ENCODE data around the gene HEPN1.

Gene HEPN1

DNA sequence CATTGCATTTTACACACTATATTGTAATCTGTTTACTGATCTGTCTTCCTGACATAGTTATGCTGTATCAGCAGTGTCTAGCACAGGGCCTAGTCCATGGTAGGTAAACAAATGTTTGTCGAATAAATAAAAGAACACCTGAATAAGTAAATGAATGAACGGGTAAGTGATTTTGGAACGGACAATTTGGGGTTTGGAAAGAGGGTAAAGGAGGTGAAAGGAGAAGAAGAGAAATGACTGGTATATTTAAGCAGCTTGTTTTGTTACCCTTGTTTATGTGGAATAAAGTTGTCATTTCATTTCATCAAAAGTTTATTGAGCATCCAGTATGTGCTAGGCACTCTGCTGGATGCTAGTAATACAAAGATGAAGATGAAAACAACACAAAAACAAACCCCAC lies at the start of gene HEPN1:
TSS of gene HEPN1 (plus strand) at position 301 of the 400 bp plus-strand sequence.
- DNase-seq, result no peak

DNA sequence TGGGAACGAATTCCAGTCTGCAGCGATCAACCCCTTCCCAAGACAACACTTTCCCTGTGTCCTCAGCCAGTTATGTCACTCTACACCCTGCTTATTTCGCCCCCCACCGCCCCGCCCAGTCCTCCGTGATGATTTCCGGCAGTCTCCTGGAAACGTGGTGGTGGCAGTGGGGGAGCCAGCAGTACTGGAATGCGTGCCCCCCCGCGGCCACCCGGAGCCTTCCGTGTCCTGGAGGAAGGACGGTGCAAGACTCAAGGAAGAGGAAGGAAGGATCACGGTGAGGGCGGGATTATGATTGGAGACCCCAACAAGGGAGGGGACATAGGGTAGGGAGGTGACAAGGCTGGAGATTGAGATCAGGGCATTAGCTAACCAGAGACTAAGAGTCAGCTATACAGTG lies 49.7 kb upstream of the HEPN1 start:
- no peak for DNase-seq

DNA sequence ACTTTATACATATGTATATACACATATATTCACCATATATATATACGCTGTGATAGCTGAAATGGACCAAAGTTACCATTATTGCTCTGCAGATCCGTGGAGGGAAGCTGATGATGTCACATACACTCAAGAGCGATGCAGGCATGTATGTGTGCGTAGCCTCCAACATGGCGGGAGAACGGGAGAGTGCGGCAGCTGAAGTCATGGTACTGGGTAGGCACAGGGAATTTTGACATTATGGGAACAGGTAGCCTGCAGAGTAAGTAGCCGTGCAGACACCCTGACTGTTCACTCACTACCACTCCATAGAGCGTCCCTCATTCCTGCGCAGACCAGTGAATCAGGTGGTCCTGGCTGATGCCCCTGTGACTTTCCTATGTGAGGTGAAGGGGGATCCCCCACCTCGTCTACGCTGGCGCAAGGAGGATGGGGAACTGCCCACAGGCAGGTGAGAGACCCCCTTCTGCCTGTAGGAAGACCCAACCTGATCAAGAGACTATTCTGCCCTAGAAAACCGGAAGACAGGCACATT lies 49.1 kb upstream of the HEPN1 start:
- no peak for DNase-seq

DNA sequence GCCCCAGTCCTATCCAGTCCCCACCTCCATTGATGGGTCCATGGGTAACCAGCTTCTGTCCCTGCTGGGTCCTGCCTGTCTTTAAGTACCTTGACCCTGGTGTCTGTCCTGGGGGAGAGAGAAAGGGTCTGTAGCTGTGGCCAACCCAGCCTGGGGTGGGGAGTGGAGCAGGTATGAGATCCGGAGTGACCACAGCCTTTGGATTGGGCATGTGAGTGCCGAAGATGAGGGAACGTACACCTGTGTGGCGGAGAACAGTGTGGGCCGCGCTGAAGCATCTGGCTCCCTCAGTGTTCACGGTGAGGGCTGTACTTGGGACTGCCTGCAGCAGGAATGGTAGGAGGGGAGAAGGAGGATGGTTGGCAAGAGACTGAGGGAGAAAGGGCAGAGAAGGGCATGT lies 48.6 kb upstream of the HEPN1 start:
- no peak for DNase-seq

DNA sequence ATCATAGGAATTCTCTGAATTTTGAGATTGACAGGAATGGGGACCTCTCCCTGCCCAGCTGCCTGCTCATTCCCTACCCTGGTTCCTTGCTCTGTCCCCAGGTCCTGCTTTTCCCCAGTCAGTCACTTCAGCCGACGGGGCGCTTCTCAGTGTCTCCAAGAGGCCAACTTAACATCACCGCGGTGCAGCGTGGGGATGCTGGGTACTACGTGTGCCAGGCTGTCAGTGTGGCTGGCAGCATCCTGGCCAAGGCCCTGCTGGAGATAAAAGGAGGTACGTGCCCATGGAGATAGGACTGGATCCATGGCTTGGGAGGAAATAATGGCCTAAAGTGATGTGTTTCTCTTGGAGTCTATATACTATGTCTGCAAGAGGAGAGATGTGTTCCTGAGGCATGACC lies 46.8 kb upstream of the HEPN1 start:
- no peak for DNase-seq

DNA sequence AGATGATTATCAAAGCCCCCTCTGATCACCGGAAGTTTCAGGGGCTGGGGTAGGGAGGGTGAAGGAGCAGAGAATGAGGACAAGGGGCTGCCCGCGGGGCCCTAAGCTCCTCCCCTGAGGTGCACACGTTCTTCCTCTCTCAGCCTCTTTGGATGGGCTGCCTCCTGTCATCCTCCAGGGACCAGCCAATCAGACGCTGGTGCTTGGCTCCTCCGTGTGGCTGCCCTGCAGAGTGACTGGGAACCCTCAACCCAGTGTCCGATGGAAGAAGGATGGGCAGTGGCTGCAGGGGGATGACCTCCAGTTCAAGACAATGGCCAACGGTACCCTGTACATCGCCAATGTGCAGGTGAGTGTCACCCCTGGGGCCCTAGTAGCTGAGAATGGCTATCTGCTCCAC lies 46.3 kb upstream of the HEPN1 start:
- DNase-seq, result no peak

DNA sequence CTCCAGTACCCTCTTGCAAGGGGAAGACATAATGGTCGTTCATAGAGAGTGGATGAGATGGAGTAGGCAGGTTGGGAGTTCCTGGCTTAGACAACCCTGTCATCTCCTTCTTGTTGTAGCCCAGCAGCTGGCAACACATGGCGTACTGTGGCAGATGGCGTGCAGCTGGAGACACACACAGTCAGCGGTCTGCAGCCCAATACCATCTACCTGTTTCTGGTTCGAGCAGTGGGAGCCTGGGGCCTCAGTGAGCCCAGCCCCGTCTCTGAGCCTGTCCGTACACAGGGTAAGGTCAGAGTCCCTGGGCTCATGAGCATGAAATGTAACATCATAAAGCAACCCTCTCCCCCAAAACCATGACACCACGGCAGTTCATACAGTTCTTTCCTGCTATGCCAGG lies 45.1 kb upstream of the HEPN1 start:
- peak in 1 of 2 experiments; percentile 67 for DNase-seq

DNA sequence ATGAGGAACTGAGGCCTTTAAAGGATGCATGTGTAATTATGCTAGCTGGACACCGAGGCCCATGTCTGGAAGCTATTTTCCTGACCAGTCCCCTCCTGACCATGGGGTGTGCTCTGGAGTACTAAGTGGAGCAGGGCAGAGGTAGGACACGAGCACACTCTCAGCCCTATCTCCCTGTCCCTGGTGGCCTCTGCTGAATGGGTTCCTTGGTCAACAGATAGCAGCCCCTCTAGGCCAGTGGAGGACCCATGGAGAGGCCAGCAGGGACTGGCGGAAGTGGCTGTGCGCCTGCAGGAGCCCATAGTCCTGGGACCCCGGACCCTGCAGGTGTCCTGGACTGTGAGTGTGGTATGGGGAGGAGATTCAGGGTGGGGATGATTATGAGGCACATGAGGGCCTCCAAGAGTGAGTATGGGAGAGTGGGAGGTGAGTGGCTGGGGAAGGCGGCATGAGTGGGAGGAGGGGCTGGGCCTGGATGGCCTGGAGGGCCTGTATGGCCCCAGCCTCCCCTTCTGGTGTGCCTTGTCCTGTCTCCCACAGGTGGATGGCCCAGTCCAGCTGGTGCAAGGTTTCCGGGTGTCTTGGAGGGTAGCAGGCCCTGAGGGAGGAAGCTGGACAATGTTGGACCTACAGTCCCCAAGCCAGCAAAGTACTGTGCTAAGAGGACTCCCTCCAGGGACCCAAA lies 44.3 kb upstream of the HEPN1 start:
- DNase-seq, result no peak

DNA sequence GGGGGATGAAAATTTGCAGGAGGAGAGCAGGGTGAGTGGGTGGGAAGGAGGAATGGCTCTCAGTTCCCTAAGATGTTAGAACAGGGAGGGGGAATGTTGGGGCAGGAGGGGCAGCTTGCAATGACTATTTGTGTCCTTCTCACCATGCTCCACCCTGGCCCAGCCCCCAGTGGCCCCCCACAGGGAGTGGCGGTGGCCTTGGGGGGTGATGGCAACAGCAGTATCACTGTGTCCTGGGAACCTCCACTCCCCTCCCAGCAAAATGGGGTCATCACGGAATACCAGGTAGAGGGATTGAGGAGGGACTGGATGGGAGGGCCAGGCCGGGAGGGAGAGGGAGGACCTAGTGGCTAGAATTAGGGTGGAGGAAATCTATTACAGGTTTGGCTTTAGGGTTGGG lies 43.6 kb upstream of the HEPN1 start:
- DNase-seq, result no peak

DNA sequence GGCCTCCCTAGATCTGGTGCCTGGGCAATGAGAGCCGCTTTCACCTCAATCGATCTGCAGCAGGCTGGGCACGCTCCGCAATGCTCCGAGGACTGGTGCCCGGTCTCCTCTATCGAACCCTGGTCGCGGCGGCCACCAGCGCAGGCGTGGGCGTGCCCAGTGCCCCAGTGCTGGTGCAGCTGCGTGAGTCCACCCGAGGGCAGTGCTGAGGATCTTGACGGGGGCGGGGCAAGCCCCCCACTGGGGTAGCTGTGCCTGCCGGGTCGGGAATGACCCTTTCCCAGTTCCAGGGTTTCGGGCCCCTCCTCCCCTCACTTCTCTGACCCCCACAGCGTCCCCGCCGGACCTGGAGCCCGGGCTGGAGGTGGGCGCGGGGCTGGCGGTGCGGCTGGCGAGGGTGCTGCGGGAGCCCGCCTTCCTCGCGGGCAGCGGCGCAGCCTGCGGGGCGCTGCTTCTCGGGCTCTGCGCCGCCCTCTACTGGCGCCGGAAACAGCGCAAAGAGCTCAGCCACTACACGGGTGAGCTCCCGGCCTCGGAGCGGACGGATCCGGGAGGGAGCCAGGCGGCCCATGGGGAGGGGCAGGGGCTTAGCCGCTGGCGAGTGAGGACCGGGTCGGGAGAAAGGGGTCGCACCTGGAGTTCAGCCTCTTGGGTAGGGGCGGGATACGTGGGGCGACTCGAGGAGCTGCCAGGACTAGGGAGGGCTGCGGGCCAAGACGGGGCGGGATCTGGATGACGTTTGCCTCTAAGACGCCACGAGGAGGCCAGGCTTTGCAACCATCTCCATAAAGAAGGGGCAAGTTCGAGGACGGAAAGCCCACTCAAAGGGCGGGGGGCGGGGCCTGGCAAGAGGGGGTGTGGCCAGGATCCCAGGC lies 42.9 kb upstream of the HEPN1 start:
- peak; percentile 83 to 90 for DNase-seq

DNA sequence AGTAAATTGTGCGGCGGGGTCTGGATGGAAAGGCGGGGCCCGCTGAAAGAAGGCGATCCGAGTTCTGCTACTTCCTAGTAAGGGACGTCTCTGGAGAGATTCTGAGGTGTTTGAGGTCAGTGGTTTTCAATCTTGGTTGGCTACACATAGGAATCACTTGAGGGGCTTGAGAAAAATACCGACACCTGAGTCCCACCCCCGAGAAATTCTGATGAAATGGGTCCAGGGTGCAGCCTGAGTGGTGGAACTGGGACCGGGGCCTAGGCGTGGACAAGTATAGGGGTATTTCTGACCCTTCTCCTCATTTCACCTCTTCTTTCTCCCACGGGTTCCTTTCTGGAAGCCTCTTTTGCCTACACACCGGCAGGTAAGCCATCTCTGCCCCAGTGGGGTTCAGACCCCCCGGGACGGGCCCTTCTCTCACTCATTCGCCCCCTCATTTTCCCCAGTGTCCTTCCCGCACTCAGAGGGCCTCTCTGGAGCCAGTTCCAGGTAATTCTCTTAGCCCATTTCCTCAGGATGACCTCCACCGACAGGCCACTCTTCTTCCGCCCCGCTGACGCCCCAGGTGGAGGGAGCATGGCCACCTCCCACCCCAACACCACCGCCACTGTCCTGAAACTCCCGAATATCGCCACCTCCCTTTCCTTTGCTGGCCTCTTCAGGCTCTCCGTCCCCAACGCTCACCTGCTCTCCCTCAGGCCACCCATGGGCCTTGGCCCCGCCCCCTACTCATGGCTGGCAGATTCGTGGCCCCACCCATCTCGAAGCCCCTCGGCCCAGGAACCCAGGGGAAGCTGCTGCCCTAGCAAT lies 42.0 kb upstream of the HEPN1 start:
- no peak for DNase-seq

DNA sequence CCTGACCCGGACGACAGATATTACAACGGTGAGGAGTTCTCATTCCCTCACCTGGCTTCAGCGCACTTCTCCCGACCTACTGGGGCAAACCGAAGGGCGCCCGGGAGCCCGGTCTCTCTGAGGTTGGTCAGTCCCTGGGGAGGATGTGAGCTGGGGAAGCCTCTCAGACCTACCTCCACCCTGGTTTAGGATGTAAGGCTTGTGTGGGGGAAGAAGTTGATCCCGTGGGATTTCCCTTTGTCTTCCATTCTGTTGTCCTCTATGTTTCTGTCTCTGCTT lies 41.5 kb upstream of the HEPN1 start:
- no peak for DNase-seq

DNA sequence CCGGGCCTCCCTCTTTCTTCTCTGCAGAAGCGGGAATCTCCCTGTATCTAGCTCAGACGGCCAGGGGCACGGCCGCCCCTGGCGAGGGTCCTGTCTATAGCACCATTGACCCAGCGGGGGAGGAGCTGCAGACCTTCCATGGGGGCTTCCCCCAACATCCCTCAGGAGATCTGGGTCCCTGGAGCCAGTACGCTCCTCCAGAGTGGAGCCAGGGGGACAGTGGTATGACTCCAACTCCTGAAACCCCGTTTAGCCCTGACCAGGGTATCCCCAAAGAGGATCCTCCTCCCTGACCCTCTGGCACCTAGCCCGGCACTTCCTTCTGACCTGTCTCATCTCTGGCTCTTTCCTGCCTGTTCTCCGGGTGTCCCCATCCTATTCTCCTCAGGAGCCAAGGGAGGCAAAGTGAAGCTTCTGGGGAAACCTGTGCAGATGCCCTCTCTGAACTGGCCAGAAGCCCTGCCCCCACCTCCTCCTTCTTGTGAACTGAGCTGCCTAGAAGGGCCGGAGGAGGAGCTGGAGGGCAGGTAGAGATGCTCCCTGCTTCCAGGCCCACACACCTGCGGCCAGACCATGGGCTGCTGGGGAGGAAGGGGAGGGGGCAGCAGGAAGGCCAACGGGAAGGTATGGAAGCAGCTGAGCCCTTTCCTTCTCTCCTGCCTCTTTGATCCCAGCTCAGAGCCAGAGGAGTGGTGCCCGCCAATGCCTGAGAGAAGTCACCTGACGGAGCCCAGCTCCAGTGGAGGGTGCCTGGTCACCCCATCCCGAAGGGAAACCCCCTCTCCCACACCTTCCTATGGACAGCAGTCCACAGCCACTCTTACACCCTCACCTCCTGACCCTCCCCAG lies 40.9 kb upstream of the HEPN1 start:
- no peak for DNase-seq

DNA sequence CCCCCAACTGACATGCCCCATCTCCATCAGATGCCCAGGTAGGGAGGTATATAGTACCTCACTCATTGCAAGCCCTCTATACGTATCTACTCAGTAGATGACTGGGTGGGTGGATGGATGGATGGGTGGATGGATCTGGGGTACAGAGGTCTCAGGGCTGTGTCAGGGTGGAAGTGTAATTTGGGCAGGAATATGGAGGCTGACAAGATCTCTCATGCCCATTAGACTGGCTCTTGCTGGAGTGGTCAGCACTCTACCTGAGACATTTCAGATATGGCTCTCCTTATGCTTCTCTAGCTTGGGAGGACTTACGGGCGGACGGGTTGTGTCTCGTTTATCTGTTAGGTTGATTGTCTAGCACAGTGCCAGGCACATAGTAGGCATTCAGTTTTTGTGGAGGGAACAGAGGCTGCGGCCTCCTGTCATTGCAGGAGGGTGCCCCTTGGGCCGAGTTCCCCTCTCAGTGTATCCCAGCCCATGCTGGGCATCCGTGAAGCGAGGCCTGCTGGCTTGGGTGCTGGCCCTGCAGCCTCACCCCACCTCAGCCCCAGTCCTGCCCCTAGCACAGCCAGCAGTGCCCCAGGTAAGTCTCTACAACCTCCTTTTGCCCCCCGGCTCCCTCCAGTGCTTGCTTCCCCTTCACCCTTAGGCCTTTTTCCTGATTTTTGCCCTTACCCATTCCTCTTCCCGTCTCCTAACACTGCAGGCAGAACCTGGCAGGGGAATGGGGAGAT lies 40.1 kb upstream of the HEPN1 start:
- no peak for DNase-seq

DNA sequence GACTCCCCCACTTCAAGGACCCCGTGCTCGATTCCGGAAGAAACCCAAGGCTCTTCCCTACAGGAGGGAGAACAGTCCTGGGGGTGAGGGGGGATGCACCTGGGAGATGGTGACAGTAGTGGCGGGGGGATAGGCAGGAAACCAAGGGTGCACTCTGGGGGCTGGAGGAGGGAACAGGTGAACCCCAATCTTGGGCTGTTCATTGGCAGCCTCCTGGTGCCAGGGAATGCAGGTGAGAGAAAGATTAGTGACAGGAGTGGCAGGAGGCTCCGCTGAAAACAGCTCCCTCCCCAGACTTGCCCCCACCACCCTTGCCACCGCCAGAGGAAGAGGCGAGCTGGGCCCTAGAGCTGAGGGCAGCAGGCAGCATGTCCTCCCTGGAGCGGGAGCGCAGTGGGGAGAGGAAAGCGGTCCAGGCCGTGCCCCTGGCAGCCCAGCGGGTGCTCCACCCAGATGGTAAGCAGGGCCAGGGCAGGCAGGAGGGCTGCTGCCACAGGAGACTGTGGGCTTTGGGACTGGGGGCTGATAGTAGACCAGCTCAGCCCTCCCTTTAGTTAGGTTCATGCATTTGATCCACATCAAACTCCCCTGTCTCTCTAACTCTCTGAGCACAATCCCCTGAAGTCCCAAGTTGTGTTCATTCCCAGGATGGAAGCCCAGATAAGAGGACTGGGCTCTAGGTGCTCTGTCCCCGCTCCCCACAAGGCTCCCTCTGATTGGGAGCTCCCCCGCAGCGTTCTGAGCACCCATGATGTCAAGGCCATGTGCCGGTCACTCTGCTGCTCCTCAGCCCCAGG lies 39.4 kb upstream of the HEPN1 start:
- DNase-seq, result no peak

DNA sequence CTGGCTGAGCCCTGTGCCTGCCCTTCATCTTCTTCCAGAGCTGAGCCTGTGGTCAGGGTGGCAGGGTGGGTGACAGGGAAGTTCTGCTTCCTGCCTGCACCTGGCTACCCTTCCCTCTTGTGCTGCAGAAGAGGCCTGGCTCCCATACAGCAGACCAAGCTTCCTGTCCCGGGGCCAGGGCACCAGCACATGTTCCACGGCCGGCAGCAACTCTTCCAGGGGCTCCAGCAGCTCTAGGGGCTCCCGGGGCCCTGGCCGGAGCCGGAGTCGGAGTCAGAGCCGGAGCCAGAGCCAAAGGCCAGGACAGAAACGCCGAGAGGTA lies 38.8 kb upstream of the HEPN1 start:
- no peak for DNase-seq

DNA sequence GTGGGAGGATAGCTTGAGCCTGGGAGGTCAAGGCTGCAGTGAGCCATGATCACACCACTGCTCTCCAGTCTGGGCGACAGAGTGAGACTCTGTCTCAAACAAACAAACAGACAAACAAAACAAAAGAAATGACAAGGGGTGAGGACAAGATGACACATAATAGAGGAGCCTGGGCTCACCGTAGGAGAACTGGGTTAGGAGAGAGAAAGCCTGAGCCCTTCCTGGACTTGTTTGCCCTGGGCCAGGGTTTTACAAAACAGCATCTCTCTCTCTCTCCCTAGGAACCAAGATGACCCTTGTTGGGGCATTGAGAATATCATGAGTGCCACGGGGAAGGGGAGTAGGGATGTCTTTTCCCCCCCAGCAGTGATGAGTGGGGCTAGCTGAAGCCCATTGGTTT lies 38.1 kb upstream of the HEPN1 start:
- DNase-seq, result no peak

DNA sequence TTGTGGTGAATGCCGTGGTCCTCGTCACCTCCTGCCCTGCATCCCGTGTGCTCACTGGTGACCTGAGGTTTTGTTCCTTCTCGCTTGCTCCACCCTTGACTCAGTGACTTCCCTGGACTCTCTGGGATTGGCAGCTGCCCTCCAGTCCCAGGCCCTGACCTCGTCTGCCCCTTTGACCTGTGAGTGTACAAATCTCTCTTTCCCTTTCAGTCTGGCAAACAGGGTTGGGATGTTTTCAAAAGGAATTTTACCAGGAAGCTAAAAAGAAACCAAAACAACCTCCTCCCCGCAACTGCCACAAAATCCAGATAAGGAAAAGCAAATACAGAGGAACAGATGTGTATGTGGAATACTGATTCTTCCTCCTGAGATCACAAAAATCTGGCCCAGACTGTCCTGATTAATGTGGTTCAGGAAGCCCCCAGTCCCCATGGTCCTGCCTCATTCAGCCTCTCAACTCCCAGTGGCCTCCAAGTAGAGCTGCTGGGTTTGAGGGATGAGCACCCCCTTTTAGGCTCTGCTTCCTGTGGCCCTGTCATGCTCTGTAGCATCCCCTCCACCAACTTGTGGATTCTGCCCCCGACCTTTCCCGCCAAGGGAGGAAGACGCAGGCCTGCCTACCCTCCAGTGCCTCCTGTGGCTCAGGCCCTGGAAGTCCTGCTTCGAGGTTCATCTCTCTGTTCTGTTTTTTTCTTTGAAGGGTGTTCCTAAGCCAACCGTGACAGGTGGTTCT lies 36.5 kb upstream of the HEPN1 start:
- DNase-seq, result no peak

DNA sequence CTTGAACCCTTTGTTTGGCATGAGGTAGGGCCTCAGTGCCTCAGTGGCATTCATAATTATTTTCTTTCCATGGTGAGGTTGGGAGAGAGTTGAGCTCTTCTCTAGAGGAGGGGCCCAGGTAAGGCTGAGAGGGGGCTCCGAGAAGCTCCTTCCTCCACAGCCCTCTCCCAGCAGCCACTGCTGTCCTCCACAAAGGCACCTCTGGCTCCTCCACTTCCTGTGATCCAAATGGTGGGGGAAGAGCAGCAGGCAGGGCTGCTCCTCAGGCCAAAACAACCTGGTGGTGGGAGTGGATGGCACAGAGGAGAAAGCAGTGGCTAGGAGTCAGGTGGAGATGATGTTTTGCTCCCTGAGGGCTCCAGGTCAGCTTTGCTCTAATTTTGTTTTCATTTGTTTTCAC lies 34.7 kb upstream of the HEPN1 start:
- no peak for DNase-seq

DNA sequence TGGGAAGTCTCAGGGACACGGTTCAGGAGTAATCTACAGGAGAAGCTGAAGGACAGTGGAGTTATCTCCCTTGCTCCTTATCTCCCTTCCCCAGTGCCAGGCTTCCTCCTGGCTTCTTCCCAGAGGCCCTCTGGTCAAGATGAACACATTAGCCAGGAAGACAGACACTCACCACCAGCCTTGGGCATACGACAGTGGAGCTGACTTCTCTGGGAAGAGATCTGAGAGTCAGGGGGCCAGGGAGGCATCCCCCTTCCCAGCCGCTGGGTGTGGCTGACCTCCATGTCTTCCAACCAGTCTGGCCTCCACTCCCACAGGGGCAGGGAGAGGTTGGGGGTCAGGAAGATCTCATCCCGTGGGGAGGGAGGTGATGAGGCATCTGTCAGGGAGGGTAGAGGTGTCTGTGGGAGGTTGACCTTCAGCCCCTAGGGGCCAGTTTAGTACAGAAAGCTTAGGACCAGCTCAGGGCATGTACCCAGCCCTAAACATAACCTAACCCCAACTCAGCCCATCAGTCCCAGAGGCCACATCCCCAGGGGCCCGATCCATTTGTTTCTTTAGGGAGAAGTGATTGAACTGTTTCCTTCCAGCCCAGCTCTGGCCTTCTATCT lies 34.1 kb upstream of the HEPN1 start:
- DNase-seq, result no peak
